ENCODE results near the gene REM1. TPM values are rescaled to one million over a fixed set of nuclear protein-coding genes. Genes with fewer than 3 reads are reported as not detected.
A peak's percentile ranks its signal among the peaks of the same experiment; 100 is the strongest.

REM1 gene
- total and polyA plus RNA-seq, 2 of the 4 experiments (the other 2 are of a cell fraction): not detected

- Histone ChIP-seq H3K79me1 (ENCODE audit: low read depth in 1 of 2, low read length in 2 of 2) (peaks cover 28 to 84% of the 10 kb centered on the region in 2 experiments), H3K27me3 (ENCODE audit: control insufficient read depth, insufficient read depth, low read length) (no peaks in the 10 kb centered on the region), H4K91ac (ENCODE audit: insufficient read depth, low read depth, low read length) (no peak overlapping the region), H3K9ac (ENCODE audit: low read depth, low read length) (no peak overlapping the region), H4K20me1 (ENCODE audit: insufficient read depth, low read length) (peaks cover 70% of the 10 kb centered on the region), H3K4me2 (ENCODE audit: low read depth, low read length) (no peak overlapping the region), H3K36me3 (ENCODE audit: control insufficient read depth, insufficient read depth, low read length) (peaks cover 34% of the 10 kb centered on the region), H3K23ac (ENCODE audit: low read depth, low read length) (no peak overlapping the region), H3K9me3 (ENCODE audit: control insufficient read depth, insufficient read depth, low read length) (no peaks in the 10 kb centered on the region), H3K18ac (ENCODE audit: low read depth, low read length) (no peak overlapping the region), H3K9me1 (ENCODE audit: insufficient read depth, low read length) (peaks cover 16% of the 10 kb centered on the region), H3K56ac (ENCODE audit: extremely low read depth, insufficient read depth, low read length) (no peak overlapping the region), H2AK5ac (ENCODE audit: low read depth, low read length) (no peak overlapping the region), H2AFZ (replicated peaks; ENCODE audit: low read length, poor library complexity) (no peak overlapping the region), H4K5ac (ENCODE audit: low read depth, low read length) (no peak overlapping the region), H2BK15ac (ENCODE audit: low read depth, low read length) (no peak overlapping the region), H4K8ac (ENCODE audit: low read depth in 2 of 2, low read length in 2 of 2) (no peak overlapping the region), H2BK120ac (ENCODE audit: low read depth, low read length) (no peak overlapping the region), H2BK5ac (ENCODE audit: low read depth, low read length, poor library complexity, severe bottlenecking) (no peak overlapping the region), H3K4me3 (ENCODE audit: insufficient read depth, low read depth, low read length) (no peak overlapping the region), H2BK20ac (ENCODE audit: low read depth, low read length) (no peak overlapping the region), H2AK9ac (replicated peaks; ENCODE audit: low read depth, low read length, poor library complexity) (no peak overlapping the region), H3K4me1 (ENCODE audit: control insufficient read depth, insufficient read depth, low read length) (peaks cover 3% of the 10 kb centered on the region; the same call in 1 of the 2 replicates), H3K4ac (ENCODE audit: low read depth, low read length) (no peak overlapping the region), H3K14ac (replicated peaks; ENCODE audit: low read depth, low read length) (no peak overlapping the region), H3K27ac (ENCODE audit: insufficient read depth, low read length) (no peak overlapping the region)
- dilution Hi-C loops (cut with HindIII; ENCODE audit: low sequenced_read_pairs, unreplicated experiment) (no loop called here), intact Hi-C loops (cut with micrococcal nuclease) (no loop called here), in situ Hi-C loops (cut with MboI; ENCODE audit: low sequenced_read_pairs) (no loop called here)
- no CpG with 5 or more reads among the region's 8 CpGs for WGBS, 2 experiments (ENCODE audit: extremely low coverage in 2 of 2, insufficient read length in 1 of 2)
- ATAC-seq (ENCODE audit: low read depth): peak; percentile 33
- peak; percentile 23 for DNase-seq
- no peak for TF ChIP-seq MAFK (IDR thresholded peaks at IDR 0.05; ENCODE audit: low read depth, low read length)
- TF ChIP-seq FOS (IDR thresholded peaks at IDR 0.05; ENCODE audit: low read depth, low read length): no peak
- no peak for TF ChIP-seq BHLHE40 (IDR thresholded peaks at IDR 0.05; ENCODE audit: low read depth, low read length)
- no peak for TF ChIP-seq MXI1 (IDR thresholded peaks at IDR 0.05; ENCODE audit: borderline replicate concordance, low read depth, low read length)
- no peak for TF ChIP-seq MAZ (IDR thresholded peaks at IDR 0.05; ENCODE audit: borderline replicate concordance, low read depth, low read length)
- TF ChIP-seq, protein P1, sequence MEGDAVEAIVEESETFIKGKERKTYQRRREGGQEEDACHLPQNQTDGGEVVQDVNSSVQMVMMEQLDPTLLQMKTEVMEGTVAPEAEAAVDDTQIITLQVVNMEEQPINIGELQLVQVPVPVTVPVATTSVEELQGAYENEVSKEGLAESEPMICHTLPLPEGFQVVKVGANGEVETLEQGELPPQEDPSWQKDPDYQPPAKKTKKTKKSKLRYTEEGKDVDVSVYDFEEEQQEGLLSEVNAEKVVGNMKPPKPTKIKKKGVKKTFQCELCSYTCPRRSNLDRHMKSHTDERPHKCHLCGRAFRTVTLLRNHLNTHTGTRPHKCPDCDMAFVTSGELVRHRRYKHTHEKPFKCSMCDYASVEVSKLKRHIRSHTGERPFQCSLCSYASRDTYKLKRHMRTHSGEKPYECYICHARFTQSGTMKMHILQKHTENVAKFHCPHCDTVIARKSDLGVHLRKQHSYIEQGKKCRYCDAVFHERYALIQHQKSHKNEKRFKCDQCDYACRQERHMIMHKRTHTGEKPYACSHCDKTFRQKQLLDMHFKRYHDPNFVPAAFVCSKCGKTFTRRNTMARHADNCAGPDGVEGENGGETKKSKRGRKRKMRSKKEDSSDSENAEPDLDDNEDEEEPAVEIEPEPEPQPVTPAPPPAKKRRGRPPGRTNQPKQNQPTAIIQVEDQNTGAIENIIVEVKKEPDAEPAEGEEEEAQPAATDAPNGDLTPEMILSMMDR (conservative IDR thresholded peaks at IDR 0.05; ENCODE audit: low read depth, low read length): no peak
- no peak for TF ChIP-seq CEBPB (IDR thresholded peaks at IDR 0.05; ENCODE audit: low read depth, low read length)
- no peak for TF ChIP-seq RAD21 (IDR thresholded peaks at IDR 0.05; ENCODE audit: low read length)
- TF ChIP-seq USF2 (IDR thresholded peaks at IDR 0.05; ENCODE audit: low read depth, low read length): no peak
- TF ChIP-seq SMC3 (IDR thresholded peaks at IDR 0.05; ENCODE audit: low read depth, low read length): no peak
- no peak for TF ChIP-seq POLR2A (IDR thresholded peaks at IDR 0.05; ENCODE audit: low read depth, low read length)
- TF ChIP-seq NFE2L2 (IDR thresholded peaks at IDR 0.05; ENCODE audit: low read depth, low read length): no peak
- TF ChIP-seq ELK1 (IDR thresholded peaks at IDR 0.05; ENCODE audit: borderline replicate concordance, low read depth, low read length): no peak
- BruUV-seq (replicated peaks): no TSS peak
- ChIA-PET CTCF (no interaction called here), POLR2A (ENCODE audit: unreplicated experiment) (no interaction called here)
These were observed 48.5 kb downstream of the REM1 start for GRCh38 chr20:31523361-31524283.

Measured in IMR-90 (cell line).